ENCODE data around the gene SLC12A8. TPM values are rescaled to one million over a fixed set of nuclear protein-coding genes. Genes with fewer than 3 reads are reported as not detected.

The SLC12A8 gene
- total RNA-seq, 2 donors from 2014 or later, result 3.0 to 4.1 TPM

DNA sequence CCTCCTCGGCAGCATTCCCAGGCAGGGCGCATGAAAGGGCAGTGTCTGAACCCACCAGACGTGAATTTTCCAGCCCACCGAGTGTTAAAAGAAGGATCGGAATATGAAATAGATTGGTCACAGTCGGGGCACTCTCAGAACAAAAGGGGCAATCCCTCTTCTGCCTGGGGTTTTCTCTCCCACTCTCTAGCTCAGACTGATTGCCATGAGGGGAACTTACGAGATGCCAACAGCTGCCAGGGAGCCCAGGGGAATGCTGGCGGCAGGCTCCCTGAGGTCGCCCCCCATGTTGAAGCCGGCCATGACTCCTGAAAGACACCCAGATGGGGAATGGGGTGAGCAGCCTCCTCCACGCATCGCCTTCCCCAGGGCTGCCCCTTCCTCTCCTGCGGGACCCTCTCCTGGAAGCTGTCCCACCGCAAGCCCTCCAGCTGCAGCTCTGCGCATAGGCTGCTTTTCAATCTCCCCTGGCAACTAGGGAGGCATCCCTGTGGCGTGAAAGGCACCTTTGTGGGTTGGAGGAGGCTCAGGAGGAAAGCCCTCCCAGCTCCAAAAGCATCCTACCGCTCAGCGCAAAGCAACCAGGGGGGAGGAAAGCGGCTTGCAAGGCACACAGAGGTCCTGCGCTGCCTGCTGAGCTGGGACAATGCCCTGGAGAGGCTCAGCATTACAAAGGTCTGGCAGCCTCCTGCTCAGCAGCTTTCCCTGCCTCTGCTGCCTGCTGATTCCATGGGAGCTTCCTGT, 92.0 kb downstream of the SLC12A8 start:
- Histone ChIP-seq H3K9me3 (no peaks in the 10 kb centered on the region), H3K27me3 (replicated peaks; ENCODE audit: insufficient read depth) (no peaks in the 10 kb centered on the region), H3K36me3 (no peaks in the 10 kb centered on the region), H3K27ac (no peak overlapping the region), H3K4me3 (peak overlapping the region; percentile 54), H3K4me1 (ENCODE audit: control insufficient read depth in 1 of 2, low read depth in 2 of 2) (peaks cover 7 to 56% of the 10 kb centered on the region in 2 donors)
- DNase-seq (ENCODE audit: low spot score), result no peak
- no peak for ATAC-seq (ENCODE audit: insufficient number of reproducible peaks, low FRiP score, low read depth)
- TF ChIP-seq, protein P1, sequence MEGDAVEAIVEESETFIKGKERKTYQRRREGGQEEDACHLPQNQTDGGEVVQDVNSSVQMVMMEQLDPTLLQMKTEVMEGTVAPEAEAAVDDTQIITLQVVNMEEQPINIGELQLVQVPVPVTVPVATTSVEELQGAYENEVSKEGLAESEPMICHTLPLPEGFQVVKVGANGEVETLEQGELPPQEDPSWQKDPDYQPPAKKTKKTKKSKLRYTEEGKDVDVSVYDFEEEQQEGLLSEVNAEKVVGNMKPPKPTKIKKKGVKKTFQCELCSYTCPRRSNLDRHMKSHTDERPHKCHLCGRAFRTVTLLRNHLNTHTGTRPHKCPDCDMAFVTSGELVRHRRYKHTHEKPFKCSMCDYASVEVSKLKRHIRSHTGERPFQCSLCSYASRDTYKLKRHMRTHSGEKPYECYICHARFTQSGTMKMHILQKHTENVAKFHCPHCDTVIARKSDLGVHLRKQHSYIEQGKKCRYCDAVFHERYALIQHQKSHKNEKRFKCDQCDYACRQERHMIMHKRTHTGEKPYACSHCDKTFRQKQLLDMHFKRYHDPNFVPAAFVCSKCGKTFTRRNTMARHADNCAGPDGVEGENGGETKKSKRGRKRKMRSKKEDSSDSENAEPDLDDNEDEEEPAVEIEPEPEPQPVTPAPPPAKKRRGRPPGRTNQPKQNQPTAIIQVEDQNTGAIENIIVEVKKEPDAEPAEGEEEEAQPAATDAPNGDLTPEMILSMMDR (IDR thresholded peaks at IDR 0.05), result no peak

DNA sequence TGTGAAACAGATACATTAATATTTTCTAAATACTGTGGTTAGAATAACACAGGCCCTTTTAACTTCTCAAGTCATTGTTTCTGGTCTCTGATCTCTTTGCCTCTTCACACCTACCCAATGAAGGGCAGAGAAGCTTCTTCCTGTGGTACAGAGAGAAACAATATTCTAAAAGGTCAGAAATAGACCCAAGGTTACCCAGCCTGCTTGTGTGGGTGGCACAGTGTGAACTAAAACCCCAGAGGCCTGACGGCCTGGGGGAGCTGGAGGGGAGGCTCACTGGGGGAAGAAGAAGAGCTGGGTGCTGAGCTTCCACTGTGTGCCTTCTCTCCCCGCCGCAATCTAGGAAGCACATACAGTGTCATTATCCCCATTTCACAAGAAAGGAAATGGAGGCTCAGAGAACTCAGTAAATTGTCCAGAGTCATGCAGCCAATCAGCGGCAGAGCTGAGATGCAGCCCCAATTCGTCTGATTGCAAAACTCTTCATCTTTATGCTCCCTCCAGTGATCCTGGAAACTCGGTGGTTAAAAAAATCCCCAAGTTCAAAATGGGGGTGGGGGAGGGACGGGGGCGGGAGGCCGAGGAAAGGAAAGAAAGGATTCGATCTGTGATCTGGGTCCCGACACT, 92.7 kb downstream of the SLC12A8 start:
- Histone ChIP-seq H3K27ac (no peak overlapping the region), H3K4me1 (ENCODE audit: control insufficient read depth in 1 of 2, low read depth in 2 of 2) (peaks cover 7 to 59% of the 10 kb centered on the region in 2 donors), H3K36me3 (no peaks in the 10 kb centered on the region), H3K9me3 (no peaks in the 10 kb centered on the region), H3K27me3 (replicated peaks; ENCODE audit: insufficient read depth) (no peaks in the 10 kb centered on the region), H3K4me3 (peak overlapping the region; percentile 54)
- ATAC-seq (ENCODE audit: insufficient number of reproducible peaks, low FRiP score, low read depth) (no peak), DNase-seq (ENCODE audit: low spot score) (no peak)
- TF ChIP-seq, protein P1 (IDR thresholded peaks at IDR 0.05), result no peak

DNA sequence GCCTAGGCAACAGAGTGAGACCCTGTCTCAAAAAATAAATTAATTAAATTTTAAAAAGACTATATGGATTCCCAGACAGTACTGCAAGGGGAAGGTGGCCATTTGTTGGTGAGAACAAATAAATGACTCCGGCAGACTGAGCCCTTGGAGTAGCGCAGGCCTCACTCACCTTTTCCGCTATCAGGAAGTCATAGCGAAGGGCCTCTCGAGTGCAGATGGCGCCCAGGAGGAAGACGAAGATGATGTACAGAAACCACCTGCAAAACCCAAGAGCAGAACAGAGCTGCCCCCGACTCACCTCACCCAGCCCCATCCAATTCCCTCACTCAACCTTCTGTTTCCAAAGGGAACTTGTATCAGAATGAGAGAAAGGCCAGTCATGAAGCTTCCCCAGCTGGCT, 93.9 kb downstream of the SLC12A8 start:
- Histone ChIP-seq H3K36me3 (no peaks in the 10 kb centered on the region), H3K27ac (no peak overlapping the region), H3K9me3 (no peaks in the 10 kb centered on the region), H3K4me1 (ENCODE audit: control insufficient read depth in 1 of 2, low read depth in 2 of 2) (peaks cover 7 to 59% of the 10 kb centered on the region in 2 donors), H3K4me3 (no peak overlapping the region), H3K27me3 (replicated peaks; ENCODE audit: insufficient read depth) (no peaks in the 10 kb centered on the region)
- no peak for ATAC-seq (ENCODE audit: insufficient number of reproducible peaks, low FRiP score, low read depth)
- TF ChIP-seq, protein P1 (IDR thresholded peaks at IDR 0.05), result no peak
- no peak for DNase-seq (ENCODE audit: low spot score)

DNA sequence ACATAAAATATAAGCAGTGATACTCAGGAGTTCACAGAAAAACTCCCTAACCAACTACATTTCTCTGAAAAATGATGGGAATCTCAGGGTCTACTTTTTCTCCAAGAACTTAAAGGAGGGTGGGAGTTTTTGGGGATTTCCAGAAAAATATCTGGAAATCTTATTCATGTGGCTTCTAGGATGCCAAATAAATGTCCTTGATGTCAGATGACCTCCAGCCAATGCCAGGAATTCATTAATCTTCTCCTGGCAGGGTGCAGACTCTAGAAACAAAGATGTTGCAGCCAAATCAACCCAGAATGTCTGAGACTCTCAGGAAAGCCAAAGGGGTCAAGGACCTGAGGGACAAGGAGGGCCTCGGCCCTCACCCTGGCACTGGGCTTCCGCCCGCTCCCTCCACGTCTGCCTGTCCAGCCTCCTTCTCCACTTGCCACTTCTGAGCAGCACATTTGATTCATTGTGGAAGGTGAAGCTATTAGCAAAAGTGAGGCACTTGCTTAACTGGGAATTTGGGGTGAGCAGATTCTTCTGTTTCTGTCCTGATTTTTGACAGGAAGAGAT, 94.8 kb downstream of the SLC12A8 start:
- peaks cover 7 to 59% of the 10 kb centered on the region in 2 donors for H3K4me1 ChIP-seq (ENCODE audit: control insufficient read depth in 1 of 2, low read depth in 2 of 2)
- no peaks in the 10 kb centered on the region for H3K36me3 ChIP-seq
- no peaks in the 10 kb centered on the region for H3K27me3 ChIP-seq (replicated peaks; ENCODE audit: insufficient read depth)
- no peaks in the 10 kb centered on the region for H3K9me3 ChIP-seq
- DNase-seq (ENCODE audit: low spot score) (no peak), ATAC-seq (ENCODE audit: insufficient number of reproducible peaks, low FRiP score, low read depth) (no peak)
- H3K27ac ChIP-seq, result no peak overlapping the region
- TF ChIP-seq, protein P1 (IDR thresholded peaks at IDR 0.05), result no peak
- H3K4me3 ChIP-seq, result no peak overlapping the region

DNA sequence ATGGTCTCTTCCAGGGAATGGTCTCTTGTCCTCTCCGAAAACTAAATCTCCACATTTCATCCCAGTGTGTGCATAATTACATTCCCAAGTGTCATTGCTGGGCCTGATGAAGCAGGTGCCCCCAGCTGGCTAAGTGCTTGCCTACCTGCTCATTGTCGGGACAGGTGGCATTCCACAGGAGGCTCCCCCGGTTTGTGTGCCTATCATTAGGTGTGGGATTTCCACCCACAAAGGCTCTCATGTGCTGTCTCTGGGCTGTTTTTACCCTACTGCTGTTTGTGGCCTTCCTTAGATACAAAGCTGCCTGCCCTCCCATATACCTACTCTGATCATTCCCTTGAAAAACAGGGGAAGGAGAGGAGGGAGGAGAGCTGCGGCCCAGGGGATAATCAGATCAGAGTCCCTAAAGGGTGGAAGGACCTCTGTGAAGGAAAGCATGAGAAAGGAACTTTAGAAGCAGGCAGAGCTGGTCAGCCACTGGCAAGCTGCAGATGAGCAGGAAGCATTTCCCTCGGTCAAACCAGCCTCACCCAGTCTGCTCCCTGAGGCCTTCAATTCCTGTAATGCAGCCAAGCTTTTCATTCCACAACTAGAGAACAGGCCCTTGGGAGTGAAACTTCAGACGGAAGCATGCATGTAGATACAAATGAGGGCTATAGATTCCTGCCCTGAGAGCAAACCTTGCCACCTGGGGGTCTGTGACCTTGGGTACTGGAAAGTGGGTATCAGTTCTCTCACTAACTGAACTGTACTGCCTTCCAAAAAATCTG, 96.1 kb downstream of the SLC12A8 start:
- Histone ChIP-seq H3K4me3 (no peak overlapping the region), H3K9me3 (no peaks in the 10 kb centered on the region), H3K4me1 (ENCODE audit: control insufficient read depth in 1 of 2, low read depth in 2 of 2) (peaks cover 7 to 59% of the 10 kb centered on the region in 2 donors), H3K27ac (no peak overlapping the region), H3K36me3 (no peaks in the 10 kb centered on the region), H3K27me3 (replicated peaks; ENCODE audit: insufficient read depth) (no peaks in the 10 kb centered on the region)
- TF ChIP-seq, protein P1 (IDR thresholded peaks at IDR 0.05), result no peak
- peak; percentile 62 for ATAC-seq (ENCODE audit: insufficient number of reproducible peaks, low FRiP score, low read depth)
- no peak for DNase-seq (ENCODE audit: low spot score)

Measured in thoracic aorta (tissue), 2 donors.